ENCODE measurements around the gene BABAM1. TPM values are rescaled to one million over a fixed set of nuclear protein-coding genes. Genes with fewer than 3 reads are reported as not detected.

Gene BABAM1
- total RNA-seq: 10 to 100 TPM; 45.1 to 95.3 (median 82.3) TPM

GRCh38 chr19:17266975-17267788, at the start of gene BABAM1:
TSS of gene BABAM1 (plus strand) at chr19:17267443. CDS start at chr19:17268807, 1,364 bp downstream.
- ATAC-seq (ENCODE audit: low FRiP score in 2 of 2) (peak; percentile 98), DNase-seq (peak; percentile 90 to 98)
- 0 to 1% methylated on average over 27 of the region's 27 CpGs for WGBS, 2 donors
- H3K27me3 ChIP-seq: no peaks in the 10 kb centered on the region
- TF ChIP-seq CTCF (IDR thresholded peaks at IDR 0.05) (no peak), POLR2A (IDR thresholded peaks at IDR 0.05) (peak in 2 of 4 donors; percentile 31 to 51), POLR2AphosphoS5 (IDR thresholded peaks at IDR 0.05) (peak; percentile 49 to 79), EP300 (IDR thresholded peaks at IDR 0.05) (no peak)
- peak within 1 kb of the TSS; percentile 39 to 91 (median 66) for H3K4me3 ChIP-seq
- no peaks in the 10 kb centered on the region for H3K9me3 ChIP-seq
- peaks cover 6 to 30% (median 16%) of the 10 kb centered on the region in 4 donors for H3K4me1 ChIP-seq
- peak within 1 kb of the TSS; percentile 63 to 86 (median 74) for H3K27ac ChIP-seq
- peaks cover 6 to 34% (median 26%) of the 10 kb centered on the region in 4 donors for H3K36me3 ChIP-seq

- DNase-seq: no peak
- Histone ChIP-seq H3K4me3 (no peak overlapping the region), H3K36me3 (peaks cover 5 to 26% (median 19%) of the 10 kb centered on the region in 4 donors), H3K4me1 (peaks cover 14 to 17% (median 15%) of the 10 kb centered on the region in 4 donors), H3K9me3 (no peaks in the 10 kb centered on the region), H3K27ac (no peak overlapping the region), H3K27me3 (no peaks in the 10 kb centered on the region)
- no peak for ATAC-seq (ENCODE audit: low FRiP score in 2 of 2)
- TF ChIP-seq POLR2A (IDR thresholded peaks at IDR 0.05) (no peak), EP300 (IDR thresholded peaks at IDR 0.05) (no peak), CTCF (IDR thresholded peaks at IDR 0.05) (no peak), POLR2AphosphoS5 (IDR thresholded peaks at IDR 0.05) (no peak)
- 96 to 98% methylated on average over 7 to 8 of the region's 8 CpGs for WGBS, 2 donors
Observed at GRCh38 chr19:17219286-17219685, 48.0 kb upstream of the BABAM1 start.

- H3K36me3 ChIP-seq: peaks cover 5 to 26% (median 19%) of the 10 kb centered on the region in 4 donors
- ATAC-seq (ENCODE audit: low FRiP score in 2 of 2) (peak in 1 of 2 donors; percentile 50), DNase-seq (no peak)
- H3K4me1 ChIP-seq: peaks cover 7 to 11% (median 8%) of the 10 kb centered on the region in 4 donors
- H3K4me3 ChIP-seq: no peak overlapping the region
- no peak overlapping the region for H3K27ac ChIP-seq
- no peaks in the 10 kb centered on the region for H3K27me3 ChIP-seq
- TF ChIP-seq POLR2A (IDR thresholded peaks at IDR 0.05): no peak
- no peak for TF ChIP-seq EP300 (IDR thresholded peaks at IDR 0.05)
- no peak for TF ChIP-seq CTCF (IDR thresholded peaks at IDR 0.05)
- no peak for TF ChIP-seq POLR2AphosphoS5 (IDR thresholded peaks at IDR 0.05)
- H3K9me3 ChIP-seq: no peaks in the 10 kb centered on the region
- WGBS, 2 donors: 54 to 62% methylated on average over 9 to 14 of the region's 14 CpGs
Observed at GRCh38 chr19:17220207-17220758, 47.0 kb upstream of the BABAM1 start.

- H3K4me1 ChIP-seq: peaks cover 9 to 22% (median 14%) of the 10 kb centered on the region in 4 donors
- no peak overlapping the region for H3K27ac ChIP-seq
- H3K27me3 ChIP-seq: no peaks in the 10 kb centered on the region
- peak overlapping the region in 2 of 4 donors; percentile 79 to 81 for H3K4me3 ChIP-seq
- TF ChIP-seq EP300 (IDR thresholded peaks at IDR 0.05) (no peak), POLR2A (IDR thresholded peaks at IDR 0.05) (no peak), CTCF (IDR thresholded peaks at IDR 0.05) (no peak), POLR2AphosphoS5 (IDR thresholded peaks at IDR 0.05) (no peak)
- no peak for DNase-seq
- no peaks in the 10 kb centered on the region for H3K9me3 ChIP-seq
- ATAC-seq (ENCODE audit: low FRiP score in 2 of 2): no peak
- WGBS, 2 donors: 87 to 96% methylated on average over 10 of the region's 10 CpGs
- H3K36me3 ChIP-seq: peaks cover 0 to 16% (median 5%) of the 10 kb centered on the region in 4 donors
Observed at GRCh38 chr19:17225053-17225452, 42.2 kb upstream of the BABAM1 start.

Data from upper lobe of left lung (tissue), 6 donors.